ENCODE measurements around the gene SNX30.

Gene SNX30

GRCh38 chr9:112783551-112783954 is 33.0 kb downstream of the SNX30 start:
- H3K4me1 ChIP-seq (ENCODE audit: control insufficient read depth, insufficient read depth, low read length), result peaks cover 13% of the 10 kb centered on the region
- H3K27me3 ChIP-seq (ENCODE audit: control insufficient read depth, insufficient read depth, low read length), result no peaks in the 10 kb centered on the region
- H3K27ac ChIP-seq (ENCODE audit: low read depth, low read length), result no peak overlapping the region
- H3K4me3 ChIP-seq (ENCODE audit: low read depth, low read length), result no peak overlapping the region
- H3K9me3 ChIP-seq (ENCODE audit: control insufficient read depth, insufficient read depth, low read depth, low read length), result no peaks in the 10 kb centered on the region
- H3K36me3 ChIP-seq (ENCODE audit: control insufficient read depth, insufficient read depth, low read length), result no peaks in the 10 kb centered on the region
- H3K9ac ChIP-seq (ENCODE audit: low read length), result no peak overlapping the region

GRCh38 chr9:112784020-112784785 is 33.6 kb downstream of the SNX30 start:
- no peaks in the 10 kb centered on the region for H3K27me3 ChIP-seq (ENCODE audit: control insufficient read depth, insufficient read depth, low read length)
- H3K36me3 ChIP-seq (ENCODE audit: control insufficient read depth, insufficient read depth, low read length), result no peaks in the 10 kb centered on the region
- peaks cover 13% of the 10 kb centered on the region for H3K4me1 ChIP-seq (ENCODE audit: control insufficient read depth, insufficient read depth, low read length)
- H3K27ac ChIP-seq (ENCODE audit: low read depth, low read length), result no peak overlapping the region
- H3K9me3 ChIP-seq (ENCODE audit: control insufficient read depth, insufficient read depth, low read depth, low read length), result no peaks in the 10 kb centered on the region
- peak overlapping the region; percentile 41 for H3K4me3 ChIP-seq (ENCODE audit: low read depth, low read length)
- H3K9ac ChIP-seq (ENCODE audit: low read length), result no peak overlapping the region

- Histone ChIP-seq H3K9me3 (ENCODE audit: control insufficient read depth, insufficient read depth, low read depth, low read length) (no peaks in the 10 kb centered on the region), H3K4me3 (ENCODE audit: low read depth, low read length) (no peak overlapping the region), H3K36me3 (ENCODE audit: control insufficient read depth, insufficient read depth, low read length) (no peaks in the 10 kb centered on the region), H3K27me3 (ENCODE audit: control insufficient read depth, insufficient read depth, low read length) (no peaks in the 10 kb centered on the region), H3K27ac (ENCODE audit: low read depth, low read length) (no peak overlapping the region), H3K9ac (ENCODE audit: low read length) (no peak overlapping the region), H3K4me1 (ENCODE audit: control insufficient read depth, insufficient read depth, low read length) (peaks cover 13% of the 10 kb centered on the region)
These were observed 35.4 kb downstream of the SNX30 start for GRCh38 chr9:112785986-112786385.

GRCh38 chr9:112786829-112787520 is 36.4 kb downstream of the SNX30 start:
- H3K27ac ChIP-seq (ENCODE audit: low read depth, low read length), result no peak overlapping the region
- H3K4me1 ChIP-seq (ENCODE audit: control insufficient read depth, insufficient read depth, low read length), result peaks cover 13% of the 10 kb centered on the region
- H3K9me3 ChIP-seq (ENCODE audit: control insufficient read depth, insufficient read depth, low read depth, low read length), result no peaks in the 10 kb centered on the region
- no peaks in the 10 kb centered on the region for H3K36me3 ChIP-seq (ENCODE audit: control insufficient read depth, insufficient read depth, low read length)
- H3K9ac ChIP-seq (ENCODE audit: low read length), result no peak overlapping the region
- H3K27me3 ChIP-seq (ENCODE audit: control insufficient read depth, insufficient read depth, low read length), result no peaks in the 10 kb centered on the region
- no peak overlapping the region for H3K4me3 ChIP-seq (ENCODE audit: low read depth, low read length)

- H3K4me3 ChIP-seq (ENCODE audit: low read depth, low read length), result no peak overlapping the region
- no peak overlapping the region for H3K9ac ChIP-seq (ENCODE audit: low read length)
- no peaks in the 10 kb centered on the region for H3K36me3 ChIP-seq (ENCODE audit: control insufficient read depth, insufficient read depth, low read length)
- H3K4me1 ChIP-seq (ENCODE audit: control insufficient read depth, insufficient read depth, low read length), result peaks cover 13% of the 10 kb centered on the region
- no peaks in the 10 kb centered on the region for H3K27me3 ChIP-seq (ENCODE audit: control insufficient read depth, insufficient read depth, low read length)
- H3K9me3 ChIP-seq (ENCODE audit: control insufficient read depth, insufficient read depth, low read depth, low read length), result no peaks in the 10 kb centered on the region
- no peak overlapping the region for H3K27ac ChIP-seq (ENCODE audit: low read depth, low read length)
These were observed 37.4 kb downstream of the SNX30 start for GRCh38 chr9:112787978-112788377.

GRCh38 chr9:112789473-112789872 is 38.9 kb downstream of the SNX30 start:
- no peak overlapping the region for H3K9ac ChIP-seq (ENCODE audit: low read length)

GRCh38 chr9:112789891-112790774 is 39.6 kb downstream of the SNX30 start:
- Histone ChIP-seq H3K9ac (ENCODE audit: low read length) (no peak overlapping the region), H3K4me1 (ENCODE audit: control insufficient read depth, insufficient read depth, low read length) (no peaks in the 10 kb centered on the region), H3K9me3 (ENCODE audit: control insufficient read depth, insufficient read depth, low read depth, low read length) (no peaks in the 10 kb centered on the region), H3K4me3 (ENCODE audit: low read depth, low read length) (no peak overlapping the region), H3K27me3 (ENCODE audit: control insufficient read depth, insufficient read depth, low read length) (no peaks in the 10 kb centered on the region), H3K27ac (ENCODE audit: low read depth, low read length) (no peak overlapping the region), H3K36me3 (ENCODE audit: control insufficient read depth, insufficient read depth, low read length) (no peaks in the 10 kb centered on the region)

More at GRCh38 chr9:112789473-112789872, 38.9 kb downstream of the SNX30 start:
- Histone ChIP-seq H3K27ac (ENCODE audit: low read depth, low read length) (no peak overlapping the region), H3K9me3 (ENCODE audit: control insufficient read depth, insufficient read depth, low read depth, low read length) (no peaks in the 10 kb centered on the region), H3K27me3 (ENCODE audit: control insufficient read depth, insufficient read depth, low read length) (no peaks in the 10 kb centered on the region), H3K4me1 (ENCODE audit: control insufficient read depth, insufficient read depth, low read length) (peaks cover 5% of the 10 kb centered on the region), H3K4me3 (ENCODE audit: low read depth, low read length) (no peak overlapping the region), H3K36me3 (ENCODE audit: control insufficient read depth, insufficient read depth, low read length) (no peaks in the 10 kb centered on the region)

GRCh38 chr9:112792670-112793069 is 42.1 kb downstream of the SNX30 start:
- no peak overlapping the region for H3K27ac ChIP-seq (ENCODE audit: low read depth, low read length)
- H3K4me1 ChIP-seq (ENCODE audit: control insufficient read depth, insufficient read depth, low read length), result no peaks in the 10 kb centered on the region

GRCh38 chr9:112793213-112793810 is 42.8 kb downstream of the SNX30 start:
- no peak overlapping the region for H3K4me3 ChIP-seq (ENCODE audit: low read depth, low read length)
- H3K27ac ChIP-seq (ENCODE audit: low read depth, low read length), result no peak overlapping the region
- no peaks in the 10 kb centered on the region for H3K36me3 ChIP-seq (ENCODE audit: control insufficient read depth, insufficient read depth, low read length)
- no peak overlapping the region for H3K9ac ChIP-seq (ENCODE audit: low read length)
- no peaks in the 10 kb centered on the region for H3K4me1 ChIP-seq (ENCODE audit: control insufficient read depth, insufficient read depth, low read length)
- no peaks in the 10 kb centered on the region for H3K27me3 ChIP-seq (ENCODE audit: control insufficient read depth, insufficient read depth, low read length)
- H3K9me3 ChIP-seq (ENCODE audit: control insufficient read depth, insufficient read depth, low read depth, low read length), result no peaks in the 10 kb centered on the region

More at GRCh38 chr9:112792670-112793069, 42.1 kb downstream of the SNX30 start:
- no peak overlapping the region for H3K4me3 ChIP-seq (ENCODE audit: low read depth, low read length)
- no peaks in the 10 kb centered on the region for H3K36me3 ChIP-seq (ENCODE audit: control insufficient read depth, insufficient read depth, low read length)
- H3K27me3 ChIP-seq (ENCODE audit: control insufficient read depth, insufficient read depth, low read length), result no peaks in the 10 kb centered on the region
- no peak overlapping the region for H3K9ac ChIP-seq (ENCODE audit: low read length)
- no peaks in the 10 kb centered on the region for H3K9me3 ChIP-seq (ENCODE audit: control insufficient read depth, insufficient read depth, low read depth, low read length)

GRCh38 chr9:112794731-112795130 is 44.2 kb downstream of the SNX30 start:
- Histone ChIP-seq H3K9me3 (ENCODE audit: control insufficient read depth, insufficient read depth, low read depth, low read length) (no peaks in the 10 kb centered on the region), H3K4me3 (ENCODE audit: low read depth, low read length) (no peak overlapping the region), H3K9ac (ENCODE audit: low read length) (no peak overlapping the region), H3K4me1 (ENCODE audit: control insufficient read depth, insufficient read depth, low read length) (no peaks in the 10 kb centered on the region), H3K36me3 (ENCODE audit: control insufficient read depth, insufficient read depth, low read length) (no peaks in the 10 kb centered on the region), H3K27me3 (ENCODE audit: control insufficient read depth, insufficient read depth, low read length) (no peaks in the 10 kb centered on the region), H3K27ac (ENCODE audit: low read depth, low read length) (no peak overlapping the region)
